Measurements from ENCODE around the gene CUEDC1. TPM values are rescaled to one million over a fixed set of nuclear protein-coding genes. Genes with fewer than 3 reads are reported as not detected.
A peak's percentile ranks its signal among the peaks of the same experiment; 100 is the strongest.
"Not testable (repeated sequence)": the region's sequence is repeated elsewhere in the genome, so short reads cannot be mapped to it uniquely, and the experiment has no call there.

CUEDC1 gene
- total and polyA plus RNA-seq, 3 experiments from 2014 or later = 0.33 to 0.73 TPM; not detected in 1

DNA sequence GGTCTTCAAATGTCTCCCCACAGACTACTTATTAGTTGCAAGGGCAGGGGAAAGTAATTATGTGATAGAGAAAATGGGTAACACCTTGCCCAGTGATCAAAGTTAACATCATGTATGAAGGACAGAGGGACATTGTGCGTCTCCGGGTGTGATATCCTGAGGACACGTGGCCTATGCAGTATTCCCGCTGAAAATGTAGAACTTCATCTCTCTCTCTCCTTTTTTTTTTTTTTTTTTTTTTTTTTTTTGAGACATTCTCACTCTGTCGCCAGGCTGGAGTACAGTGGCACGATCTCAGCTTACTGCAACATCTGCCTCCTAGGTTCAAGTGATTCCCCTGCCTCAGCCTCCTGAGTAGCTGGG is 7.9 kb upstream of the CUEDC1 start:
- no peaks in the 10 kb centered on the region for H3K9me3 ChIP-seq (ENCODE audit: low read length)
- no peaks in the 10 kb centered on the region for H3K4me1 Mint-ChIP-seq
- H3K4me1 ChIP-seq (ENCODE audit: insufficient read depth, low read length) = no peaks in the 10 kb centered on the region
- H3K4me3 Mint-ChIP-seq = no peak overlapping the region
- ChIA-PET POLR2A (no interaction called here), CTCF (no interaction called here)
- H3K9me3 Mint-ChIP-seq = no peaks in the 10 kb centered on the region
- H3K36me3 Mint-ChIP-seq = peaks cover 0 to 6% (median 0%) of the 10 kb centered on the region in 3 donors
- peaks cover 21 to 34% of the 10 kb centered on the region in 2 donors for H3K27me3 Mint-ChIP-seq
- no peak for DNase-seq
- no peak overlapping the region for H3K27ac ChIP-seq (ENCODE audit: low read depth, low read length)
- H3K36me3 ChIP-seq (ENCODE audit: insufficient read depth, low read length) = no peaks in the 10 kb centered on the region
- no peaks in the 10 kb centered on the region for H3K27me3 ChIP-seq (ENCODE audit: insufficient read depth, low read length, poor library complexity, severe bottlenecking)
- no peak overlapping the region for H3K4me3 ChIP-seq (ENCODE audit: low read length)
- no peak overlapping the region for H3K27ac Mint-ChIP-seq

- peaks cover 0 to 6% (median 0%) of the 10 kb centered on the region in 3 donors for H3K36me3 Mint-ChIP-seq
- Histone ChIP-seq H3K4me1 (ENCODE audit: insufficient read depth, low read length) (no peaks in the 10 kb centered on the region), H3K27me3 (ENCODE audit: insufficient read depth, low read length, poor library complexity, severe bottlenecking) (peaks cover 3% of the 10 kb centered on the region), H3K4me3 (ENCODE audit: low read length) (no peak overlapping the region), H3K9me3 (ENCODE audit: low read length) (no peaks in the 10 kb centered on the region), H3K27ac (ENCODE audit: low read depth, low read length) (no peak overlapping the region), H3K36me3 (ENCODE audit: insufficient read depth, low read length) (no peaks in the 10 kb centered on the region)
- H3K4me1 Mint-ChIP-seq = peaks cover 0 to 4% (median under 1%) of the 10 kb centered on the region in 3 donors
- no peak overlapping the region for H3K4me3 Mint-ChIP-seq
- H3K27me3 Mint-ChIP-seq = peaks cover 21 to 39% of the 10 kb centered on the region in 2 donors
- ChIA-PET CTCF (no interaction called here), POLR2A (no interaction called here)
- no peaks in the 10 kb centered on the region for H3K9me3 Mint-ChIP-seq
- no peak overlapping the region for H3K27ac Mint-ChIP-seq
- no peak for DNase-seq
These were observed 7.3 kb upstream of the CUEDC1 start for GRCh38 chr17:57962279-57963148.

DNA sequence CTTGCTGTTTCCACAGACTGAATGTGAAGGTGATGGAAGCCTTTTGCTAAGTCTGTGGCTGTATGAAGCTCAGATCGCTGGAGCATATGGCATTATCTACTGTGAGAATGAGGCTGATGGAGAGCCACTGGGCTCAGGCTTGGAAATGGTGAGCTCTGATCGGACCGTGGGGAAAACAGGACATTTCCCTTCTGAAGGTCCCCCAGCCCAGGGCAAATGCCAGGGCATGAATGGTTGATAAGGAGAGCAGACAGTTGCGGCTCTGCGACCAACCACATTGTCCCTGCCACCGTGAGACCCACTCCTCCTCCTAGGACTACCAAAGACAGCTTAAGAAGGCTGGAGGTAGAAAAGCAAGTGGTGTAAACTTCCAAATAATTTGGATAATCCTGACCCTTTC is 4.7 kb upstream of the CUEDC1 start:
- H3K4me1 Mint-ChIP-seq = peaks cover 12 to 22% (median 14%) of the 10 kb centered on the region in 3 donors
- no peak overlapping the region for H3K4me3 Mint-ChIP-seq
- ChIA-PET CTCF (interaction anchor here (0.9 to 1.0 kb wide), 2 partner anchors 12 to 38 kb away, joined by 3 read pairs; no protein-coding TSS in a partner anchor), POLR2A (no interaction called here)
- H3K36me3 Mint-ChIP-seq = peaks cover 0 to 6% (median 0%) of the 10 kb centered on the region in 3 donors
- no peak for DNase-seq
- peaks cover 31 to 43% of the 10 kb centered on the region in 2 donors for H3K27me3 Mint-ChIP-seq
- Histone ChIP-seq H3K4me3 (ENCODE audit: low read length) (no peak overlapping the region), H3K36me3 (ENCODE audit: insufficient read depth, low read length) (no peaks in the 10 kb centered on the region), H3K27me3 (ENCODE audit: insufficient read depth, low read length, poor library complexity, severe bottlenecking) (peaks cover 10% of the 10 kb centered on the region), H3K9me3 (ENCODE audit: low read length) (no peaks in the 10 kb centered on the region), H3K4me1 (ENCODE audit: insufficient read depth, low read length) (peaks cover 14% of the 10 kb centered on the region), H3K27ac (ENCODE audit: low read depth, low read length) (no peak overlapping the region)
- no peaks in the 10 kb centered on the region for H3K9me3 Mint-ChIP-seq
- peak overlapping the region in 1 of 8 donors; percentile 66 for H3K27ac Mint-ChIP-seq

DNA sequence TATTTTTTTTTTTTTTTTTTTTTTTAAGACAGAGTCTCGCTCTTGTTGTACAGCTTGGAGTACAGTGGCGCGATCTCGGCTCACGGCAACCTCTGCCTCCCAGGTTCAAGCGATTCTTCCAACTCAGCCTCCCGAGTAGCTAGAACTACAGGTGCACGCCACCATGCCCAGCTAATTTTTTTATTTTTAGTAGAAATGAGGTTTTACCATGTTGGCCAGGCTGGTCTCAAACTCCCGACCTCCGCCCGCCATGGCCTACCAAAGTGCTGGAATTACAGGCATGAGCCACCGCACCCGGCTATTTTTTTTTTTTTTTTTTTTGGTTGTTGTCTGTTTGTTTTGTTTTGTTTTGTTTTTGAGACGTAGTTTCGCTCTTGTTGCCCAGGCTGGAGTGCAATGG is 3.2 kb upstream of the CUEDC1 start:
- H3K4me1 Mint-ChIP-seq = peaks cover 12 to 32% (median 17%) of the 10 kb centered on the region in 3 donors
- POLR2A ChIA-PET; H3K36me3 ChIP-seq (ENCODE audit: insufficient read depth, low read length); H3K4me3 Mint-ChIP-seq; H3K9me3 Mint-ChIP-seq; H3K27ac ChIP-seq (ENCODE audit: low read depth, low read length); H3K27ac Mint-ChIP-seq; H3K36me3 Mint-ChIP-seq; H3K4me3 ChIP-seq (ENCODE audit: low read length); DNase-seq; H3K9me3 ChIP-seq (ENCODE audit: low read length): not testable (repeated sequence)
- peaks cover 35 to 36% of the 10 kb centered on the region in 2 donors for H3K27me3 Mint-ChIP-seq
- H3K4me1 ChIP-seq (ENCODE audit: insufficient read depth, low read length) = peaks cover 14% of the 10 kb centered on the region
- CTCF ChIA-PET = interaction anchor here (1.0 kb wide), 1 partner anchor 66 kb away, joined by 3 read pairs; no protein-coding TSS in a partner anchor
- peaks cover 10% of the 10 kb centered on the region for H3K27me3 ChIP-seq (ENCODE audit: insufficient read depth, low read length, poor library complexity, severe bottlenecking)

- H3K9me3 ChIP-seq (ENCODE audit: low read length) = no peaks in the 10 kb centered on the region
- H3K4me3 Mint-ChIP-seq = peak overlapping the region in 2 of 7 donors; percentile 18 to 52
- ChIA-PET CTCF (interaction anchor here (1.0 kb wide), 1 partner anchor 66 kb away, joined by 3 read pairs; no protein-coding TSS in a partner anchor), POLR2A (no interaction called here)
- peaks cover 14% of the 10 kb centered on the region for H3K4me1 ChIP-seq (ENCODE audit: insufficient read depth, low read length)
- H3K27me3 ChIP-seq (ENCODE audit: insufficient read depth, low read length, poor library complexity, severe bottlenecking) = peaks cover 10% of the 10 kb centered on the region
- peaks cover 0 to 6% (median 0%) of the 10 kb centered on the region in 3 donors for H3K36me3 Mint-ChIP-seq
- H3K4me3 ChIP-seq (ENCODE audit: low read length) = no peak overlapping the region
- no peak for DNase-seq
- peaks cover 12 to 32% (median 18%) of the 10 kb centered on the region in 3 donors for H3K4me1 Mint-ChIP-seq
- H3K36me3 ChIP-seq (ENCODE audit: insufficient read depth, low read length) = no peaks in the 10 kb centered on the region
- H3K27ac Mint-ChIP-seq = peak overlapping the region in 1 of 8 donors; percentile 5
- no peaks in the 10 kb centered on the region for H3K9me3 Mint-ChIP-seq
- H3K27me3 Mint-ChIP-seq = peaks cover 35 to 36% of the 10 kb centered on the region in 2 donors
- H3K27ac ChIP-seq (ENCODE audit: low read depth, low read length) = no peak overlapping the region
These were observed 2.7 kb upstream of the CUEDC1 start for GRCh38 chr17:57957886-57958285.

GRCh38 chr17:57957120-57957850 is 2.1 kb upstream of the CUEDC1 start:
- Histone ChIP-seq H3K4me3 (ENCODE audit: low read length) (no peak overlapping the region), H3K27ac (ENCODE audit: low read depth, low read length) (no peak overlapping the region), H3K36me3 (ENCODE audit: insufficient read depth, low read length) (no peaks in the 10 kb centered on the region), H3K9me3 (ENCODE audit: low read length) (no peaks in the 10 kb centered on the region), H3K27me3 (ENCODE audit: insufficient read depth, low read length, poor library complexity, severe bottlenecking) (peaks cover 10% of the 10 kb centered on the region), H3K4me1 (ENCODE audit: insufficient read depth, low read length) (peaks cover 14% of the 10 kb centered on the region)
- Mint-ChIP-seq H3K4me1 (peaks cover 12 to 37% (median 18%) of the 10 kb centered on the region in 3 donors), H3K27me3 (peaks cover 29 to 34% of the 10 kb centered on the region in 2 donors), H3K4me3 (peak overlapping the region in 2 of 7 donors; percentile 18 to 52), H3K36me3 (peaks cover 0 to 6% (median 0%) of the 10 kb centered on the region in 3 donors), H3K9me3 (no peaks in the 10 kb centered on the region), H3K27ac (peak overlapping the region in 1 of 8 donors; percentile 5)
- ChIA-PET POLR2A (interaction anchor here (1.1 kb wide), 1 partner anchor 50 kb away, joined by 4 read pairs; the partner anchor contains the start of gene SRSF1), CTCF (interaction anchor here (0.8 to 3.9 kb wide), 2 partner anchors 16 to 43 kb away, joined by 3 to 19 read pairs; no protein-coding TSS in a partner anchor)
- DNase-seq = no peak

GRCh38 chr17:57956291-57957119 is 1.3 kb upstream of the CUEDC1 start:
- Mint-ChIP-seq H3K27ac (peak overlapping the region in 4 of 8 donors; percentile 2 to 78 (median 37)), H3K27me3 (peaks cover 24 to 32% of the 10 kb centered on the region in 2 donors), H3K4me3 (peak overlapping the region; percentile 77 to 93 (median 79)), H3K36me3 (peaks cover 0 to 6% (median 0%) of the 10 kb centered on the region in 3 donors), H3K9me3 (no peaks in the 10 kb centered on the region), H3K4me1 (peaks cover 12 to 37% (median 18%) of the 10 kb centered on the region in 3 donors)
- ChIA-PET POLR2A (interaction anchor here (0.8 to 1.6 kb wide), 4 partner anchors 10 to 50 kb away, joined by 3 to 6 read pairs (median 4); partner anchors contain the start of gene SRSF1), CTCF (interaction anchor here (0.8 to 3.9 kb wide), 5 partner anchors 10 to 99 kb away, joined by 3 to 19 read pairs (median 3); no protein-coding TSS in a partner anchor)
- Histone ChIP-seq H3K4me1 (ENCODE audit: insufficient read depth, low read length) (peaks cover 14% of the 10 kb centered on the region), H3K4me3 (ENCODE audit: low read length) (peak overlapping the region; percentile 68), H3K27me3 (ENCODE audit: insufficient read depth, low read length, poor library complexity, severe bottlenecking) (peaks cover 10% of the 10 kb centered on the region), H3K27ac (ENCODE audit: low read depth, low read length) (no peak overlapping the region), H3K36me3 (ENCODE audit: insufficient read depth, low read length) (no peaks in the 10 kb centered on the region), H3K9me3 (ENCODE audit: low read length) (no peaks in the 10 kb centered on the region)
- DNase-seq = peak; percentile 31 to 72 (median 54)

Measured in CD8-positive, alpha-beta memory T cell (primary cell).